Ishikawa (cell line): Measurements from ENCODE around the gene RNF169.

Source experiments
- CEBPB ChIP-seq: IDR thresholded peaks from 2 replicates; pipeline ENCODE4 v1.6.1; 2012
- CREB1 ChIP-seq: IDR thresholded peaks from 2 replicates; pipeline ENCODE4 v1.6.1; 2012; ENCODE audit warnings: low read depth
- EGR1 ChIP-seq: IDR thresholded peaks from 2 replicates; pipeline ENCODE4 v1.6.1; 2012
- EP300 ChIP-seq: IDR thresholded peaks from 2 replicates; pipeline ENCODE4 v1.6.1; 2012; ENCODE audit warnings: borderline replicate concordance
- FOXM1 ChIP-seq: IDR thresholded peaks from 2 replicates; pipeline ENCODE4 v1.6.1; 2012; ENCODE audit warnings: low read depth, borderline replicate concordance
- NFIC ChIP-seq: IDR thresholded peaks from 2 replicates; pipeline ENCODE4 v1.6.1; 2012
- RAD21 ChIP-seq: IDR thresholded peaks from 2 replicates; pipeline ENCODE4 v1.6.1; 2012; ENCODE audit warnings: low read depth
- TAF1 ChIP-seq: IDR thresholded peaks from 2 replicates; pipeline ENCODE4 v1.6.1; 2012; ENCODE audit warnings: low read depth, mild to moderate bottlenecking
- TCF12 ChIP-seq: IDR thresholded peaks from 2 replicates; pipeline ENCODE4 v1.6.1; 2012; ENCODE audit warnings: low read depth
- TEAD4 ChIP-seq: IDR thresholded peaks from 2 replicates; pipeline ENCODE4 v1.6.1; 2012
- YY1 ChIP-seq: IDR thresholded peaks from 2 replicates; pipeline ENCODE4 v1.6.1; 2012; ENCODE audit warnings: low read depth
- ZBTB7A ChIP-seq: IDR thresholded peaks from 2 replicates; pipeline ENCODE4 v1.6.1; 2012; ENCODE audit warnings: low read depth
- TF ChIP-seq, protein P1 (sequence below): IDR thresholded peaks from 2 replicates; pipeline ENCODE4 v1.6.1; 2012
- TF ChIP-seq, protein P2 (sequence below): IDR thresholded peaks from 2 replicates; pipeline ENCODE4 v1.6.1; 2012
- TF ChIP-seq, protein P3 (sequence below): IDR thresholded peaks from 2 replicates; pipeline ENCODE4 v1.6.1; 2012; ENCODE audit warnings: low read depth, mild to moderate bottlenecking

Gene RNF169

DNA sequence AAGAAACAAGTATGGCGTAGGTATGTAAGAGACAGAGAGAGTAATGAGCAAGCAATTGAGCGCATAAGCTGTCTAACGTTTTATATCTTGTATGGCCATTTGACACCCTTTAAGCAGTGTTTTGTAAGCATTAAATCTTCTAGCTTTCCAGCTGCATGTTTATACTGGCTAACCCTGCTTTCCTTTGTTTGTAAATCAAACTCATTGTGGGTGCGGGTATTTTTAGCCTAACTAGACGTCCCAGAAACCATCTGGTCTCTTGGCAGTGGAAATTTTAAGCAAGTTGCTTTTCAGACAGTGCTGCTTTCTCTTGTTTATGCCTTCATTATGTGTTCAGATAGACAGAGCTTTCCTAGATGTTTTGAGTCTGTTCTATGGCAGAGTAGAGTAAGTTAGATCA, 73.5 kb downstream of the RNF169 start:
- TF ChIP-seq EGR1 = no peak
- TF ChIP-seq, protein P1, sequence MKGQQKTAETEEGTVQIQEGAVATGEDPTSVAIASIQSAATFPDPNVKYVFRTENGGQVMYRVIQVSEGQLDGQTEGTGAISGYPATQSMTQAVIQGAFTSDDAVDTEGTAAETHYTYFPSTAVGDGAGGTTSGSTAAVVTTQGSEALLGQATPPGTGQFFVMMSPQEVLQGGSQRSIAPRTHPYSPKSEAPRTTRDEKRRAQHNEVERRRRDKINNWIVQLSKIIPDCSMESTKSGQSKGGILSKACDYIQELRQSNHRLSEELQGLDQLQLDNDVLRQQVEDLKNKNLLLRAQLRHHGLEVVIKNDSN = no peak
- TF ChIP-seq TAF1 = no peak
- TF ChIP-seq TEAD4 = no peak
- TF ChIP-seq, protein P2, sequence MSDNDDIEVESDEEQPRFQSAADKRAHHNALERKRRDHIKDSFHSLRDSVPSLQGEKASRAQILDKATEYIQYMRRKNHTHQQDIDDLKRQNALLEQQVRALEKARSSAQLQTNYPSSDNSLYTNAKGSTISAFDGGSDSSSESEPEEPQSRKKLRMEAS = no peak
- TF ChIP-seq YY1 = no peak
- TF ChIP-seq CEBPB = no peak
- TF ChIP-seq FOXM1 = no peak
- no peak for TF ChIP-seq CREB1
- TF ChIP-seq RAD21 = no peak

DNA sequence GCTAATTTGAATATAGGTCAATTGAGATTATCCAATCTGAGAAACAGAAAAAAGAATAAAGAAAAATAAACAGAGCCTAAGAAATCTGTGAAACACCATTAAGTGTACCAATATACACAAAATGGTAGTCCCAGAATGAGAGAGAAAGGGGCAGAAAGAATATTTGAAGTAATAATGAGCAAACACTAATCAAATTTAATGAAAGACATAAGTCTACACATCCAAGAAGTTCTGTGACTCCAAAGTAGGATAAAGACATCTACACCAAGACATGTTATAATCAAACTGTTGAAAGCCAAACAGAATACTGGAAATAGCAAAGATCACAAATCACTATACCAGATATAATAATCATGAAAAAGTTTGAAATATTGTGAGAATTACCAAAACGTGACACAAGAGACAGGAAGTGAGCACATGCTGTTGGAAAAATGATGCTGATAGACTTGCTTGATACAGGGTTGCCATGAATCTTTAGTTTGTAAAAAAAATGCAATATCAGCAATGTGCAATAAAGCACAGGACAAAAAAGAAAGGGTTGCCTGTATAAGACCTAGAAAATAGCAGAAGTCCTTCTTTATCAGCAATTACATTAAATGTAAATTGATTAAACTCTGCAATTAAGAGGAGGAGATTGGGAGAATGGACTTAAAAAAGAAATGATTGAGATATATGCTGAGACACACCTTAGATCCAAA, 75.8 kb downstream of the RNF169 start:
- TF ChIP-seq FOXM1 = no peak
- no peak for TF ChIP-seq CREB1
- TF ChIP-seq EGR1 = no peak
- no peak for TF ChIP-seq YY1
- no peak for TF ChIP-seq RAD21
- no peak for TF ChIP-seq CEBPB
- TF ChIP-seq TEAD4 = no peak
- TF ChIP-seq TCF12 = no peak
- no peak for TF ChIP-seq ZBTB7A

DNA sequence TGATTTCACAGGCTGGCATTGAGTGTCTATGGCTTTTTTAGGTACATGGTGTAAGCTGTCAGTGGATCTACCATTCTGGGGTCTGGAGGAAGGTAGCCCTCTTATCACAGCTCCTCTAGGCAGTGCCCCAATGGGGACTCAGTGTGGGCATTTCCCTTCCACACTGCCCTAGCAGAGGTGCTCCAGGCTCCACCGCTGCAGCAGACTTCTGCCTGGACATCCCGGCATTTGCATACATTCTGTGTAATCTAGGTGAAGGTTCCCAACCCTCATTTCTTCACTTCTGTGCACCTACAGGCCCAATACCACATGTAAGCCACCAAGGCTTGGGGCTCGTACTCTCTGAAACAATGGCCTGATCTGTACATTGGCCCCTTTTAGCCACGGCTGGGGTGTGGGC, 78.3 kb downstream of the RNF169 start:
- TF ChIP-seq, protein P3, sequence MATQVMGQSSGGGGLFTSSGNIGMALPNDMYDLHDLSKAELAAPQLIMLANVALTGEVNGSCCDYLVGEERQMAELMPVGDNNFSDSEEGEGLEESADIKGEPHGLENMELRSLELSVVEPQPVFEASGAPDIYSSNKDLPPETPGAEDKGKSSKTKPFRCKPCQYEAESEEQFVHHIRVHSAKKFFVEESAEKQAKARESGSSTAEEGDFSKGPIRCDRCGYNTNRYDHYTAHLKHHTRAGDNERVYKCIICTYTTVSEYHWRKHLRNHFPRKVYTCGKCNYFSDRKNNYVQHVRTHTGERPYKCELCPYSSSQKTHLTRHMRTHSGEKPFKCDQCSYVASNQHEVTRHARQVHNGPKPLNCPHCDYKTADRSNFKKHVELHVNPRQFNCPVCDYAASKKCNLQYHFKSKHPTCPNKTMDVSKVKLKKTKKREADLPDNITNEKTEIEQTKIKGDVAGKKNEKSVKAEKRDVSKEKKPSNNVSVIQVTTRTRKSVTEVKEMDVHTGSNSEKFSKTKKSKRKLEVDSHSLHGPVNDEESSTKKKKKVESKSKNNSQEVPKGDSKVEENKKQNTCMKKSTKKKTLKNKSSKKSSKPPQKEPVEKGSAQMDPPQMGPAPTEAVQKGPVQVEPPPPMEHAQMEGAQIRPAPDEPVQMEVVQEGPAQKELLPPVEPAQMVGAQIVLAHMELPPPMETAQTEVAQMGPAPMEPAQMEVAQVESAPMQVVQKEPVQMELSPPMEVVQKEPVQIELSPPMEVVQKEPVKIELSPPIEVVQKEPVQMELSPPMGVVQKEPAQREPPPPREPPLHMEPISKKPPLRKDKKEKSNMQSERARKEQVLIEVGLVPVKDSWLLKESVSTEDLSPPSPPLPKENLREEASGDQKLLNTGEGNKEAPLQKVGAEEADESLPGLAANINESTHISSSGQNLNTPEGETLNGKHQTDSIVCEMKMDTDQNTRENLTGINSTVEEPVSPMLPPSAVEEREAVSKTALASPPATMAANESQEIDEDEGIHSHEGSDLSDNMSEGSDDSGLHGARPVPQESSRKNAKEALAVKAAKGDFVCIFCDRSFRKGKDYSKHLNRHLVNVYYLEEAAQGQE = no peak
- TF ChIP-seq RAD21 (no peak), TCF12 (no peak), FOXM1 (no peak), YY1 (no peak)
- TF ChIP-seq, protein P2 = no peak

DNA sequence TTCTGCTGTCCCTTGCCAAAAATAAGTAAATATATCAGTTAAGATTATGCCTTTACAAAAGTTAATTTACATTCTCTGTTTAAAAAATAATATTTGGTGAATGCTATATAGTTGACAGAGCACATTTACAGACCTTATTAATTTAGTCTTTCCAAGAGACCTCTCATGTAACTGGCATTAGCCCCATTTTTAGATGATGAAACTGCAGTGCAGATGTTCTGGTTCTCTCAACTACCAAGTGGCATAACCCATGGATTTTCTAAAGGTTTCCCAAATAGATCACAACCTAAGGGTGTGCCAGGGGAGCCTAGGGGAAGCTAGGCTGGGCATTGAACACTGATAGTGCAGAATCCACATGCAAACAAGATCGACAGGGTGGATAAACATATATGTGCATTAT, 88.5 kb downstream of the RNF169 start:
- TF ChIP-seq, protein P2 = no peak
- TF ChIP-seq, protein P3 = no peak
- TF ChIP-seq YY1 (no peak), NFIC (no peak), RAD21 (no peak), TEAD4 (no peak), FOXM1 (no peak), CEBPB (no peak), ZBTB7A (no peak), EGR1 (no peak), TAF1 (no peak), EP300 (no peak), CREB1 (no peak), TCF12 (no peak)
- TF ChIP-seq, protein P1 = no peak

DNA sequence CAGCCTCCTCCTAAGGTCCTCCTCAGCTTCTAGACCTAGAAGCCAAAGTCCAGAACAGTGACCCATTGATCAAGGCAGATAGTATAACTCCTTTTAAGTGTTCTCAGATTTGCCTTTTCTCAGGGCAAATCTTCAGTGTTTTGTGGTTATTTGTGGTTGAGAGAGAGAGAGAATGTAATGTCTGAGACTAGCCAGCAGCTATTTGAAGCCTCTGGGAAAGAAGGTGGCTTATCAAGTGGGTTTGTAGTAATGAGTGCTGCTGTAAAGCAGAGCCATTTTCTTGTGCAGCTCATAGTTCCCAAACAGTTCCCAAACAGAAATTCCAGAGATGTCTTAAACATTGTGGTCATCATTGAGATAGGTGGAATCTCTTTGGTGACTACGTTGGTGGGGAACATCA, 89.5 kb downstream of the RNF169 start:
- TF ChIP-seq, protein P2 = no peak
- no peak for TF ChIP-seq TEAD4

DNA sequence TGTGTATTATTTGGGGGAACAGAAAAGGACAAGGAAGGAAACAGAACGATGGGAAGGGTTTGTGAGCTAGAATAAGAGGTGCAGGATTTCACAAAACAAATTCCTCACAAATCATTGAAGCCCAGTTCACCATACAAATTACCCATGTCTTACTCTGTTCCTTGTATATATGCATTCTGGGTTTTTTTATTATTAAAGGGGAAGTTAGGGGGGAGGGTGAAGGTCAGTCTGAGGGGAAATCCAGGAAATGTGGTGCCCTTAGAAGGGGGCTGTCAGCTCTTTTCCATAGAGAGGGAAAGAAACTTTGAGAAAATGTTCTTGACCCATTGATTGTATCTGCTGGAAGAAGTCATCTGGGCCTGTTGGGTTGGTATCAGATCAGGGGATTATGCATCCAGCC, 90.8 kb downstream of the RNF169 start:
- TF ChIP-seq TEAD4 = no peak
- no peak for TF ChIP-seq TCF12
- TF ChIP-seq RAD21 = no peak
- TF ChIP-seq ZBTB7A = no peak
- TF ChIP-seq NFIC = no peak
- TF ChIP-seq, protein P3 = no peak
- TF ChIP-seq EGR1 = no peak
- TF ChIP-seq, protein P2 = no peak
- no peak for TF ChIP-seq EP300
- no peak for TF ChIP-seq YY1
- TF ChIP-seq CEBPB = no peak
- no peak for TF ChIP-seq FOXM1
- no peak for TF ChIP-seq CREB1
- TF ChIP-seq TAF1 = no peak
- TF ChIP-seq, protein P1 = no peak
